Neural cell (in vitro differentiated cells): ENCODE data around the gene DROSHA.

Source experiments
- EP300 ChIP-seq: fragments of 450-650 bp; conservative IDR thresholded peaks from 2 replicates; pipeline ENCODE4 v1.6.1; 2014; ENCODE audit warnings: antibody characterized with exemption, mild to moderate bottlenecking, moderate library complexity; ENCODE audit not compliant: poor library complexity, severe bottlenecking
- EZH2 ChIP-seq: fragments of 200-600, 300-800 bp; shearing (Covaris generic), sonication (generic); IDR thresholded peaks from 2 replicates; pipeline ENCODE4 v1.6.1; 2014; ENCODE audit warnings: antibody characterized with exemption, low read length, borderline replicate concordance, mild to moderate bottlenecking; ENCODE audit not compliant: insufficient read depth, poor library complexity, severe bottlenecking
- TAF1 ChIP-seq: IDR thresholded peaks from 2 replicates; pipeline ENCODE4 v1.6.1; 2012; ENCODE audit warnings: low read depth
- TF ChIP-seq, protein P1 (sequence below): fragments of 450-650 bp; IDR thresholded peaks from 2 replicates; pipeline ENCODE4 v1.5.1; 2014; ENCODE audit warnings: antibody characterized with exemption, mild to moderate bottlenecking, moderate library complexity; ENCODE audit not compliant: poor library complexity, severe bottlenecking

DNA sequence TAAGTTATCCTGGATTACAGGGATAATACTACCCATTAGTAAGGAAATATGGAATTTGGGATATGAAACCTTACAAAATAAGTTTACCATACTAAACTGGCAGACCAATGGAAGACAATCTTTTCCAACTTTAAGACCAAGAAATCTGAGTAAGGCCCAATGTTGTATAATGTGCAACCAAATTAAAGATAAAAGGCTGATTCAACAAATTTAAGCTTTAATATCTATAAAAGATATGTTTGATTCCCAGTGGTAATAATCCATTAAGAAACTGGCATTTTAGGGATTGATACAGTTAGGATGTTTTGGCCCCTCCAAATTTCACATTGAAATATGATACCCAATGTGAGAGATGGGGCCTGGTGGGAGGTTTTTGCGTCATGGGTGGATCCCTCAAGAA lies 66.6 kb downstream of the DROSHA start:
- TF ChIP-seq TAF1 (no peak), EP300 (no peak), EZH2 (no peak)
- TF ChIP-seq, protein P1, sequence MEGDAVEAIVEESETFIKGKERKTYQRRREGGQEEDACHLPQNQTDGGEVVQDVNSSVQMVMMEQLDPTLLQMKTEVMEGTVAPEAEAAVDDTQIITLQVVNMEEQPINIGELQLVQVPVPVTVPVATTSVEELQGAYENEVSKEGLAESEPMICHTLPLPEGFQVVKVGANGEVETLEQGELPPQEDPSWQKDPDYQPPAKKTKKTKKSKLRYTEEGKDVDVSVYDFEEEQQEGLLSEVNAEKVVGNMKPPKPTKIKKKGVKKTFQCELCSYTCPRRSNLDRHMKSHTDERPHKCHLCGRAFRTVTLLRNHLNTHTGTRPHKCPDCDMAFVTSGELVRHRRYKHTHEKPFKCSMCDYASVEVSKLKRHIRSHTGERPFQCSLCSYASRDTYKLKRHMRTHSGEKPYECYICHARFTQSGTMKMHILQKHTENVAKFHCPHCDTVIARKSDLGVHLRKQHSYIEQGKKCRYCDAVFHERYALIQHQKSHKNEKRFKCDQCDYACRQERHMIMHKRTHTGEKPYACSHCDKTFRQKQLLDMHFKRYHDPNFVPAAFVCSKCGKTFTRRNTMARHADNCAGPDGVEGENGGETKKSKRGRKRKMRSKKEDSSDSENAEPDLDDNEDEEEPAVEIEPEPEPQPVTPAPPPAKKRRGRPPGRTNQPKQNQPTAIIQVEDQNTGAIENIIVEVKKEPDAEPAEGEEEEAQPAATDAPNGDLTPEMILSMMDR, result no peak
